ENCODE results near the gene ARAP3.
A peak's percentile ranks its signal among the peaks of the same experiment; 100 is the strongest.

Gene ARAP3

DNA sequence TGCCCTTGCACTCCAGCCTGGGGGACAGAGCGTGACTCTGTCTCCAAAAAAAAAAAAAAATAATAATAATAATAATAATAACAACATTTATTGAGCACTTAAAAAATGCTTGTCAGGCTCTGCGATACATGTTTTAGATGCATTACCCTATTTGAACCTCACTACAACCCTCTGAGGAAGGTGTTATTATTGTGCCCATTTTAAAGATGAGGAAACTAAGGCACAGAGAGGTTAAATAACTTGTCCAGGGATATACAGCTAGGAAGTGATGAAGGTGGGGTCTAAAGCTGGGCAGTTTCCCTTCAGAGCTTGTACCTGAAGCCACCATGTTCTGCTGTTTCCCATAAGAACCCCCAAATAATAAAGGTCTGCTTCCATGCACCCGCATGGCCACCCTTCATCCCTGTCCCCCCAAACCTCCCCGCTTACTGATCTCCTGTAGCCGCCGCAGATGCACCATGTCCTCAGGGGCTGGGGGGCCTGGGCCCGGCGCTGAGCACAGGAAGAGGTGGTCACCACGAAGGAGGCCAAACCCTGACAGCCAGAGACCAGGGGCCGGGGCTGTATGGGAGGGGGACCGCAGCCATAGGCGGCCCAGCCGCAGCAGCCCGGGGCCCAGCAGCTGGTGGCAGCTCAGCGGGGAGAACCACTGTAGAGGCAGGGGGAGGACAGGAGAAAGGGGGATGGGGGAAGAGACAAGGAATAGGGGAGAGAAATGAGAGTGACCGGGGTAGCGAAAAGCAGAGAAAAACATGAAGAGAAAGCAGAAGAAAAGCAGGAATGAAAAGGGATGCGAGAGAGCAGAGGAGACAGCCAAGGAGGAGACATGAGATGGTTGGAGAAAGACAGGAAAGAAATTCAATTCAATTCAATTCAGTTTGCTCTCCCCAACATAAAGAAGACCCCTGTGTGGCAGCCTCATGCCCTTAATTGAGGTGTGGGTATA lies 15.8 kb downstream of the ARAP3 start:
- DNase-seq, result no peak

DNA sequence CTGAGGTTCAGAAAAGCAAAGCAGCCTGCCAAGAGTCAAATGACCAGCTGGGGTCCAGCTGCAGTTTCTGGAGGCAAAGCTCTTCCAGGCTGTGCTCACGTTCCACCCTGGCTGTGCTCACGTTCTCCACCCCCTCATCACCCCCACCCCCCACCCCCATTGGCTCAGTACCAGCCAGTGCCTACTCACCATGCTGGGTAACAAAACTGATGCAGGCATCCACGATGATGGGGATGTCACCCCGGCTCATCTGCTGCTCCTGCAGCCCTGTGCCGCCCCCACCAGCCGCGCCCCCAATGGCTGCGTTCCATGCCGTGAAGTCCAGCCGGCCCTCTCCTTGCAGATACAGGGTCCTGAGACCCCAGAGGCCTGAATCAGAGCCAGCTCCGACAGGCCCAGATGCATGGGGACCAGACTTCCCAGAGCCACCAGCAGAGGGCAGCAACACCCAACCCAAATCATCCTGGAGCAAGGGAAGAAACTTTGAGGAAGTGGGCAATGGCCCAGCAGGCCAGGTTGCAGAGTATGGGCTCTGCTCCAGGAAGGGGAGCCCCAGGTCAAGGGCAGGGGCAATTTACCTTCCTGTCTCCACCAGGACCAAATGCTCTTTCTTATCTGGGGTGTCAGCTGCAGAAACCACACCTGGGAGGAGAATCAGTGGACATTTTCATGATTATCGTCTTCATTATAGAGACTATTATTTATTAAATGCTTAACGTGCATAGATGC lies 17.1 kb downstream of the ARAP3 start:
- DNase-seq, result peak; percentile 26

DNA sequence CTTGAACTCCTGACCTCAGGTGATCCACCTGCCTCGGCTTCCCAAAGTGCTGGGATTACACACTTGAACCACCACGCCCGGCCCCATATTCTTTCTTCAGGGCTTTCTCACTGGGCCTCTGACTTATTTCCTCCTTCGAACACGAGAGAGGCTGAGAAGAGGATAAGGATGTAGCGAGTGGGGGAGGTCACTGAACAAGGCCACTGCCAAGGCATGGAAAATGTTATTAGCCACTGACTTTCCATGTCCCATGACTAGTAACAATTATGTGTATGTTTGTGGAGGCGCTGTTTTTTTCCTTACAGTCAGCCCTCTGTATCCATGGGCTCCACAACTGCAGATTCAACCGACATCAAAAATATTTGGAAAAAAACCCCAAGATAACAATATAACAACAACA lies 18.5 kb downstream of the ARAP3 start:
- DNase-seq, result no peak

DNA sequence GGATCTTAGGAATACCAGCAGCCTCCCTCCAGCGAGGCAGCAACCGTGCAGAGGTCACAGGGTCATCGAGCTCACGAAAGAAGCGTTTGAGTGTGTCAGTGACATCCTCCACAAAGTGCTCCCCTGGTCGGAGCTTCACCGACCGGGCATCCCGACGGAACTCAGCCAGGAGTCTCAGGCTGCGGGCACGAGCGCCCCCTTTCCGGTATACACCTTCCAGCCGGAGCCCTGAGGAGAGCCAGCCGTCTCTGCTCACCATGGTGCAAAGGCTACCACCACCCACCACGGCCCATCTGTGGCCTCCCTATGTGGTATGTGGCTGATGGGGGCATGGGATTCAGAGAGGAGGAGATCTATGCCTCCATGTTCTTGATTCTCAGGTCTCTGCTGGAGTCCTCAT lies 20.0 kb downstream of the ARAP3 start:
- DNase-seq, result no peak

DNA sequence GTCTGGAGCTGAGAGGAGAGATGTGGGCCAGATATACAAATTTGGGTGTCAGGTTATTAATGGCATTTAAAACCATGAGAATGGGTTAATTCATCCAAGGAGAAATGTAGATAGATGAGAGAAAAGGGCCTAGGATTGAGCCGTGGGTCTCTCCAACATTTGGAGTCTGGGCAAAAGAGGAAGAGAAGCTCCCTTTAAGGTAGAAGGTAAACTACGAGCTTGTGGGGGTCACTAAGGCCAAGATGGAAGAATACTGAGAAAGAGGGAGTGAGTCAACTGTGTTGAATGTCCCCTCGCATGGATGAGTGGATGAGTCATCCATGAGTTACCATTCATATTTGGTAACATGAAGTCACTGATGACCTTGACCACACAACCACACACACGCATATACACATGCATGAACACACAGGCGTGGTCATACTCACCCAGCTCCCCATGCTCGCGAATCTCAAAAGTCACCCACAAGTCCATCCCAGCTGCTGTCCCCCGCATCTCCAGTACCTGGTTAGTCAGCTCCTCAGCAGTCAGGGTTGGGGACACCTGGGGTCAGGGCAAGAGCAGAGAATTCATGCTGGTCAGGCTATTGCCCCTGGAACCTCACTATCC lies 24.0 kb downstream of the ARAP3 start:
- no peak for DNase-seq

DNA sequence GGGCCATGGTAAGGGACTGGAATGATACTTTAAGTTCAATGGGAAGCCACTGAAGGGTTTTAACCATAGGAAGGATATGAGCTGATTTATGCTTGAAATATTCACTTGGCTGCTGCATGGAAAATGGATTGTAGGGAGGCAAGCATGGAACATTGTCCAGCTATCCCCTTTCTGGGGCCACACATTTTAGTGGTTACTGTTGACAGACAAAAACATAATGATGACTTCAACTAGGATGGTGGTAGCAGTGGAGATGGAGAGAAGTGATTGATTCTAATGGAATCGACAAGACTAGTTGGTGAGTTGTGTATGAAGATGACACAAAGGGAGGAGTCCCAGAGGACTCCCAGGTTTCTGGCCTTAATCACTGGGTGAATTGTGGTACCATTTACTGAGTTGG lies 24.6 kb downstream of the ARAP3 start:
- no peak for DNase-seq

DNA sequence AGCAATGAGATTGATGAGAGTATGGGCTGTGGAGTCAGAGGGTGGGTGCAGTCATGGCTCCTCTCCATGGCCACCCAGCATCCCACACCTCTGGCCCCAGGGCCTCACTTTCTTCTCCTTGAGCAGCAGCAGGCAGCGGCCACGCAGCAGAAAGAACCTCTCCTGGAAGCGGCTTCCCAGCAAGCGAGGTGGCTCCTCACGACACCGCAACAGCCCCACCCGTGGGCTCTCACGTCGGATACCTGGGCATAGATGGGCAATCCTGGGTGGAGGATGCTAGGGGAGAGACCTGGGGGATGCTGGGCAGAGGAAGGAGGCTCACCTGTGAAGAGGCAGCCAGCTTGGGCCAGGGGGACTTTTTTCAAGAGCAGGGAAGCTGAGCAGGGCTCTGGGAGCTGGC lies 25.6 kb downstream of the ARAP3 start:
- DNase-seq, result no peak

DNA sequence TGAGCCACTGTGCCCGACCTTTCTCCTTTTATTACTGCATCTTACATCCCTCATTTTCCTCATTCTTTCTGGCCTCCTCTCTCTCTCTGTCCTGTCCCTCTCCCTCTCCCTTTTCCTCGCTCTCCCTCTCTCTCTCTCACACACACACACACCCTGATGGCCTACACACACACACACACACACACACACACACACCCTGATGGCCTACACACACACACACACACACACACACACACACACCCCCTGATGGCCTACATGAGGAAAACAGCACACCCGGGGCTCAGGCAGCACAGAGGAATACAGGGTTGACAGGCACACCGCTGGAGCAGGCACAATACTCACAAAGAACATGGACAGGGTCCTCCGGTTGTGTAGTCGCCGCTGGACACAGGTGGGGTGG lies 27.0 kb downstream of the ARAP3 start:
- DNase-seq, result no peak

DNA sequence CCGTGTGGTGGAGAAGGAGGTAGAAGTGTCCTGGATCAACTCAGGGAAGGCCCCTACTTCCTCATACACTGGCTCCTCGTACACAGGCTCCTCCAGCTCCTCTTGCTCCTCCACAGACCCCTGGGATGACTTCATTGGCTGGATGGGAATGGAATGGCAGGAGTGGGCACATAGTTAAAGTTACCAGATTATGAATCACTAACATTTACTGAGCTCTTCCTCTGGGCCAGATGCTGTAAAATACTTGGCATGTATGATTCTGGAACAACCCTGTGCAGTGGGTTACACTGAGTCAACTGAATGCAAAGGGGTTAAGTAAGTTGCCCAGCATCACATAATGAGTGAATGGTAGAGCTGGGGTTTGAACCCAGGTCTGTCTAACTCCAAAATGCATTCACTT lies 27.7 kb downstream of the ARAP3 start:
- no peak for DNase-seq

DNA sequence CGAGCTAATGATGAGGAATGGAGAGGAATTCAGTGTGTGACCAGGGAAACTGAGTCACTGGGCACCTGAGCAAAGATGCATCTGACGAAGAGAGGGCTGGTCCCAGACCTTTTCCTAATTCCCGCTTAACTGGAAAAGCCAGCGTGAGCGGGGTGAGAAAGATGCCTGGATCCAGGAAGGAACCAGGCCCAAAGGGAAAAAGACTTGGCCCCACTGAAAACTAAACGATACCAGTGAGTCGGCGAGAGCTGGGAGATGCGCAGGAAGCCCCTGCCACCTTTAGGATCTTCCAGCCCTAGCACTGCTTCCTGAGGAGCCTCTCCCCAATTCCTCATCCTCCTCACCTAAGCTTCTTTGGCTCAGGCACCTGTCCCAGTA lies 30.3 kb downstream of the ARAP3 start:
- DNase-seq, result no peak

DNA sequence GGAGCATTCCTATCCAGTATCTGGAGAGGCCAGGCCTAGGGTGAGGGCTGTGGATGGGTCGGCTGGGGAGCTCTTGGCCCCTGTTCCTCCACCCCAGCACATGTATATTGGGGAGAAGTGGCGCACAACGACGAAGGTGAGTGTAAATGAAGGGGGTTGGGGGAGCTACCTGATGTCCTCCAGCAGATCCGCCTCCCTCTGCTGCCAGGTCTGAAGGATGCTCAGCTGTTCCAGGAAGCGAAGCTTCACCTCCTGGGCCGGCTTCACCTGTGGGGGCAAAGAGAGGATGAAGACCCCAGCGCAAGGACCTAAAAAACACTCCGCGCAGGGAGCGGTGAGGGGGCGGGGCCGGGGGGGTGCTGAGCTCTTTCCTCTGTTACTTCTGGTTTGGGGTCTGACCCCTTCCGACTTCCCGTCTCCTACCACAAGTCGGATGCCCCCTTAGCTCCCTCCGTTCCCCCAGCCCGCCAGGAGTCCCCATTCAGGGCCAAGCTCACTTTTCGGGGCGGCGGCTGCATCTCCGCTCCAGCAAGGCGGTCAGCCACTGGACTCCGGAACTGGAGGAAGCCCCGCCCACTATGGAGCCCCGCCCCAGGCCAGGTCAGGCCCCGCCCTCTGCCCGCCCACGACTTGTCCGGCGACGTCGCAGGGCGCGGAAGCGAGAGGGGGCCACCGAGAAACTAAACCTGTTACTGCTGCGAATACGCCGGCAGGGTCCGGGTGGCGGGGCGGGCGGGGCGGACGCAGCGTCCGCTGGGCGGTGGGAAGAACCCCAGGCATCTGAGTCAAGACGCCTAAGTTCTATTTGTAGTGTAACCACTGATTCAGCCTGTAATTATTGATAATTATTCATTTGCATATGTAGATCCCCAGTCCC lies 30.9 kb downstream of the ARAP3 start, which contains the start of gene FCHSD1:
FCHSD1 (minus strand) TSS at position 568 of the 877 bp plus-strand sequence; CDS start at position 518, 50 bp downstream.
- no peak for DNase-seq

DNA sequence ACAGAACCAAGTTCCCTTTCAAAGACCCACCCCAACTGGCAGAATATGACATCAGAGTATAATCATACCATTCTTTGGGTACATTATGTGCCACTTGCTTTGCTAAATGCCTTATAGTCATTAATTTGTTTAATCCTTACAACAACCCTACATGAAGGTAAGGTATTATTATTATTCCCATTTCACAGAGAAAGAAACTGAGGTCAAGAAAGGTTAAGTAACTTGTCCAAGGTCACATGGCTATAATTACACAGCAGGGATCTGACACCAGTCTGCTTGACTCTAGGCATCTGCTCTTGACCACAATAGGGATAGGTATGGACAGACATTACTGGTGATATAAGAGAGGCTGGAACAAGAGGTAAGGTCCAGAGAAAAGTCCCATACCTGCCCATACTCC lies 32.1 kb downstream of the ARAP3 start:
- DNase-seq, result no peak

DNA sequence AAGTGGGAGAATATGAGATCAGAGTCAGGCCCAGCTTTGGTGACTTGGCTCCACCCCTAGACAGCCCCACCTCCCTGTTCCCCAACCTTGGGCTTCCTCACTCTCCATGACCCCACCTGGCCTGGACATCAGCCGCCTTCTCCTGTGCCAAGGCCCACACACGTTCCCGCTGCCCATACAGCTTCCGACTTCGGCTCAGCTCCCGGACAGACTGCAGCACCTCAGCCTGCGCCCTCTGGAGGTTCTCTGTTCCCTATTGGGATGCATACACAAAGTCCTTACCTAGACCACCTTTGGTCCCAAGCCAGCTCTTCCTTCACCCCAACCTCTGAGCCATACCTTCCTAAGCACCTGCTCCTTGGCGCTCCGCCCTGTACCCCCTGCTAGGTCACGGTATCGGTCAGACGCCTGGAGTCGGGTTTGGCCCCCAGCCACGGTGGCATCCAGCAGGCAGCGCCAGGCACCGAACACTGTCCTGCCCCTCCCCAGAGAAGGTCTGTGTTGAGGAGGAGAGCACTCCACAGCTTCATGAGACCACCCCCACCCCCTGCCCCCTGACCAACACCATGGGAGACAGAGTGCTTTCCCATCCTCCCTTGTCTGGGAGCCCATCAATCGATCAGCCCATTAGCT lies 32.9 kb downstream of the ARAP3 start:
- DNase-seq, result no peak

DNA sequence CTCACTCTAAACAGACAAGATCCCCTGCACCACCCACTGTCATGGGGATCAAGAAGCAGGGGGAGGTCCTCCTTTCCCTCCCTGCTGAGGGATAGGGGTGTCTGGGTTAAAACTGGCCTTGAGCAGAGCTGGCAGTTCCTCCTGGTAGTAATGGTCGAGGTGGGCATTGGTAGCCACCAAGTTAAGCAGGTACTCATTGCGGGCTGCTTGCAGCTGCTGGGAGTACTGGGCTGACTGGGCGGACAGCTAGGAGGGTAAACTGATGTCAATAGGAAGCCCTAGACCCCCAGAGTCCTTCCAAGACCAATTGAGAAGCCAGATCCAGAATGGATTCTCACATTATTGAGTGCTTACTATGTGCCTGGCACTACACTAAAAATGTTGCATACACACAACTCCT lies 34.2 kb downstream of the ARAP3 start:
- DNase-seq, result no peak

DNA sequence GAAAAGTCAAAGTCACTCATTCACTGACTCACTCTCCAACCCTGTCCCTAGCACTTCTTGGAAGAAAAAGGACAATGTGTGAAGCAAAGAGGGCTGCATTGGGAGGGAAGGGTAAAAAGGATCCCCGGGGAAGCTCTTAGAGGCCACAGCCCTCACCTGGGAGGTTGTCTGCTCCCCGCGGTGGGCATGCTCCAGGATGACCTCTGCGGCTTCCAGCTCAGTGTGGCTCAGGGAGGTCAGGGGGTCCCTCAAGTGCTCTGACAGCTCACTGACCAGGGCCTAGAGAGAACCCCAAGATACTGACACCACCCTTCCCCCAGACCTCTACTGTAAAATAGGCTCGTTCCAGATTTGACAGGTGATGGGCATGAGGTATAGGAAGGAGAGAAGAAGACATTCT lies 34.8 kb downstream of the ARAP3 start:
- no peak for DNase-seq

DNA sequence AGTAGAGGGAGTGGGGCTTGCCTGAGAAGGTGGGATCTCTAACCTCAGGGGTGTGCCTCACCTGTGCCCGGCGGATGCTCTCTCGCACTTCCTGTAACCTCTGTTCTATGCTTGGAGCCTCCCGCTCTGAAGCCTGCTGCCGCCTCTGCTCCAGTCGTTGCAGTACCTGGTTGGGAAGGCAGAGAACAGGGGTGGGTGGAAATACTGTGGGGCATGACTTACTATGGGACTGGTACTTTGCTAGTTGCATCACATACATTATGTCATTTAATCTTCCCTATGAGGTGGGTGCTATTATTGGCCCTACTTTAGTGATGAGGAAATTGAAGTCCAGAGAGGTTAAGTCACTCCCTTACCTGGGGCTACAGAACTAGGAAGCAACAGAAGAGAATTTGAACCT lies 36.0 kb downstream of the ARAP3 start:
- no peak for DNase-seq

DNA sequence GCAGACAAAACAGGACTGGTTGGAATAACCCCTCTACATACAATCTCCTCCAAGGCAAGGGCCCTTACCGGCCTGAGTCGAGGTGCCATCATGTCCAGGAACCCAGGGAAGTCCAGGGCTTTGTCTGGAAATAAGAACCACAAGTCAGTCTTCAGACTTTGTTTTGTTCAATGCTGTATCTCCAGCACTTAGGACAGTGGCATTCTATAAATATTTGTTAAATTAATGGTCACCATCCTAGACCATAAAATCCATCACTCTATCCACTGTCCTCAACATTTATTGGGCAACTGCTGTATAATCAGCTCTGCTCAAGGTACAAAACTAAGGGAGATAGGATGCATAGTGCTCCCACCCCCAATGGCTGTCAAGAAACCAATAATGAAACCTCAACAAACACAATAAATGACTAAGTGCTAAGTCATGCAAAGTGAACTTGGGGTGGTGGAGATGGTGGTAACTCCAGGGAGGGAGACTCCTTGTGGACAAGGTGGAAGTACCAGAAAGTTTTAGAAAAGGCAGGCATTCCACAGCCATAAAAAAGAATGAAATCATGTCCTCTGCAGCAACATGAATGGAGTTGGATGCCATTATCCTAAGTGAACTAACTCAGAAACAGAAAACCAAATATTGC lies 40.3 kb downstream of the ARAP3 start:
- no peak for DNase-seq

DNA sequence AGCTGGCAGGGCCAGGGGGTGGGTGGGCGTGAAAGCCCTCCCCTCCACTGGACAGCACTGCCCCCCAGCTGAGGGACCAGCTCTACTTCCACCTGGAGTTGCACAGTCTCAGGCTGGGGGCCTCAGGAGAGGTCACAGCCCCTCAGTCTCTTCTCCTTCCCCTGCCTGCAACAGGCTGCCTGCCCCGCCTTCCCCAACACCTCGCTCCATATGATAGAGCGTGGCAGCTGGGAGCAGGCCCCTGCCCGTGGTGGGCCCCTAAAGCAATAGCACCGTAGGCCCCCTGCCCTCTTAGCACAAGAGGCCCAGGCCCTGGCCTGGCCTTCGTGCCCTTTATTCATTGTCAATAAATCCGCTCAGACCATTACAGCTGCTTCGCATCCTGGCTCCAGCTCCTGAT lies 41.3 kb downstream of the ARAP3 start:
- no peak for DNase-seq

DNA sequence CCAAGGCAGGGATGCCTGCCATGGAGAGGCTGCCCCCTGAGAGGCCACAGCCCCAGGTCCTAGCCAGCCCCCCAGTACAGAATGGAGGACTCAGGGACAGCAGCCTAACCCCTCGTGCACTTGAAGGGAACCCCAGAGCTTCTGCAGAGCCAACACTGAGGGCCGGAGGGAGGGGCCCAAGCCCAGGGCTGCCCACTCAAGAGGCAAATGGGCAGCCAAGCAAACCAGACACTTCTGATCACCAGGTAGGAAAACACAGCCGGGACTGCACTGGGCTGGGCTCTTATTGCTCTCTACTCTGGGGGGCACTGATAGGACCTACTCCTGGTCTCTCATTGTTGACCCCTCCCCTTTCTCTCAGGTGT lies 42.0 kb downstream of the ARAP3 start:
- DNase-seq, result no peak

DNA sequence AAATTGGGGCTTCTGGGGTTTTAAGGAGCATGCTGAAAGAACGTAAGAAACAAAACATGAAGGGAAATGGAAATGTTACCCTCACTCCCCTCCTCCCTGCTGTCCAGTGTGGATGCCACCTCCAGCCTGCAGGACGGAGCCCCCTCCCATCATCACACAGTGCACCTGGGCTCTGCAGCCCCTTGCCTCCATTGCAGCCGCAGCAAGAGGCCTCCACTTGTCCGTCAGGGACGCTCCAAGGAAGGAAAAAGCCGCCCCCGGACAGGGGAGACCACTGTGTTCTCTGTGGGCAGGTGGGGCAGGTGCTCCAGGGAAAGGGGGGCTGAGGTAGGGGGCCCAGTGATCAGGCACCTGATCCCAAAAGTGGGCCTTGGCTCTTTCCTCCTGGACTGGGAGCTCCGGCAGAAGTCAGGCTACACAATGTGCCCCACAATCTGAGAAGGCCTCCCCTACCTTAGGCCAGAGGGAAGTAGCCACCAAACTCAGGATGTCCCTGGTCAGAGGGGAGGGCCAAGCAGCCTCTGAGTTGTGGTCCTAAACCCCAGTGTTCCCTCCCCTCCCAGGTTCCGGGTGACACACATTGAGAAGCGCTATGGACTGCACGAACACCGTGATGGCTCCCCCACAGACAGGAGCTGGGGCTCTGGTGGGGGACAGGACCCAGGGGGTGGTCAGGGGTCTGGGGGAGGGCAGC lies 42.5 kb downstream of the ARAP3 start:
- no peak for DNase-seq

DNA sequence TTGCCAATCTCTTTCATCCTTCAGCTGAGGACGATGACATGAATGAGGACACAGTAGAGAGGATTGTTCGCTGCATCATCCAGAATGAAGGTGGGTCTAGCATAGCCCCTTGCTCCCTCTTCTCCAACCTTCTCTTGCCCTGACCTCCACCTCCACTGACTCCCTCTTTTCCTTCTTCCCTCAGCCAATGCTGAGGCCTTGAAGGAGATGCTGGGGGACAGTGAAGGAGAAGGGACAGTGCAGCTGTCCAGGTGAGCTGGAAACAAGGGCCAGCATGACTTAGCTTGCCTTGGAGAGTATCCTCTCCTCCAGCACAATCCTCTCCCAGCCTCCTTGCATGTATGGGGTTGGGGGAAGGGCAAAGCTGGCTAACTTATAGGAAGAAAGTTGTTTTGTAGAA lies 43.3 kb downstream of the ARAP3 start:
- no peak for DNase-seq
